Activated T-helper 1 cell treated with Interleukin-2 at 50 U/mL for 16 hours (primary cell): ENCODE data around the gene TLR3.
"Not testable (repeated sequence)": the region's sequence is repeated elsewhere in the genome, so short reads cannot be mapped to it uniquely, and the experiment has no call there.

Experiments used
- DNase-seq: peaks from one replicate; pipeline ENCODE4 v3.0.0-alpha.2; 2020; ENCODE audit warnings: low read depth

TLR3 gene

GRCh38 chr4:186068581-186069348 lies at the start of gene TLR3:
Gene TLR3, plus strand, starts transcription at chr4:186069156. Its CDS starts 7,464 bp downstream, at chr4:186076620.
- DNase-seq = no peak

- no peak for DNase-seq
These were observed 49.7 kb upstream of the TLR3 start for GRCh38 chr4:186019269-186019668.

- DNase-seq = no peak
These were observed 48.7 kb upstream of the TLR3 start for GRCh38 chr4:186020106-186020792.

GRCh38 chr4:186020793-186021407 lies 48.1 kb upstream of the TLR3 start:
- DNase-seq = no peak

- DNase-seq = no peak
These were observed 47.3 kb upstream of the TLR3 start for GRCh38 chr4:186021461-186022167.

- no peak for DNase-seq
These were observed 45.0 kb upstream of the TLR3 start for GRCh38 chr4:186023975-186024374.

GRCh38 chr4:186024637-186025407 lies 44.1 kb upstream of the TLR3 start:
- no peak for DNase-seq

GRCh38 chr4:186025408-186025690 lies 43.6 kb upstream of the TLR3 start:
- no peak for DNase-seq

GRCh38 chr4:186027405-186027804 lies 41.6 kb upstream of the TLR3 start:
- no peak for DNase-seq

- DNase-seq = no peak
These were observed 39.2 kb upstream of the TLR3 start for GRCh38 chr4:186029571-186030398.

GRCh38 chr4:186030399-186030775 lies 38.6 kb upstream of the TLR3 start:
- no peak for DNase-seq

GRCh38 chr4:186030795-186031194 lies 38.2 kb upstream of the TLR3 start:
- no peak for DNase-seq

GRCh38 chr4:186032259-186032658 lies 36.7 kb upstream of the TLR3 start:
- no peak for DNase-seq

GRCh38 chr4:186033027-186033426 lies 35.9 kb upstream of the TLR3 start:
- DNase-seq = no peak

- not testable (repeated sequence) for DNase-seq
These were observed 34.3 kb upstream of the TLR3 start for GRCh38 chr4:186034613-186035012.

- no peak for DNase-seq
These were observed 31.9 kb upstream of the TLR3 start for GRCh38 chr4:186036976-186037581.

GRCh38 chr4:186037692-186038658 lies 31.0 kb upstream of the TLR3 start:
- DNase-seq = no peak

- no peak for DNase-seq
These were observed 29.3 kb upstream of the TLR3 start for GRCh38 chr4:186039697-186040096.

GRCh38 chr4:186040316-186040715 lies 28.6 kb upstream of the TLR3 start:
- no peak for DNase-seq
